HEK293 (cell line): ENCODE results near the gene AFDN.

Source experiments
- CTCF ChIA-PET: fragments of 350-600 bp; formaldehyde crosslinking; extraction: SDS; loops from one replicate; lab custom pipeline; 2021; ENCODE audit warnings: antibody characterized with exemption; lab: Yijun Ruan, JAX
- POLR2A ChIA-PET: fragments of 300-600 bp; formaldehyde crosslinking; extraction: SDS; loops from one replicate; lab custom pipeline; 2020; ENCODE audit warnings: antibody characterized with exemption, inconsistent platforms; lab: Yijun Ruan, JAX
- H3K27ac ChIP-seq: fragments of 200-500 bp; sonication (Bioruptor generic); 2 replicates; pipeline ENCODE4 v1.5.1; 2014; ENCODE audit warnings: low read depth, low read length, control low read depth, inconsistent platforms; ENCODE audit errors: extremely low read depth
- H3K36me3 ChIP-seq, 2 experiments: fragments of 200-500 bp in 1 of 2; sonication (Bioruptor generic) in 1 of 2; 1 replicate in 1 of 2; 2 replicates in 1 of 2; pipeline ENCODE4 v1.5.1; 2014 to 2017; ENCODE audit warnings: inconsistent platforms in 2 of 2, low read length in 2 of 2; ENCODE audit not compliant: control insufficient read depth in 2 of 2, insufficient read depth in 1 of 2
- H3K4me1 ChIP-seq: fragments of 200-500 bp; sonication (Bioruptor generic); 2 replicates; pipeline ENCODE4 v1.5.1; 2014; ENCODE audit warnings: mild to moderate bottlenecking, low read length, inconsistent platforms; ENCODE audit not compliant: control insufficient read depth, insufficient read depth
- H3K4me3 ChIP-seq: 2 replicates; pipeline ENCODE4 v1.5.1; 2011; ENCODE audit warnings: low read depth, mild to moderate bottlenecking, control low read depth, low read length, moderate library complexity
- H3K9me3 ChIP-seq: fragments of 200-500 bp; sonication (Bioruptor generic); 2 replicates; pipeline ENCODE4 v1.5.1; 2014; ENCODE audit warnings: low read depth, low read length, inconsistent platforms; ENCODE audit not compliant: control insufficient read depth, insufficient read depth
- EGR2 ChIP-seq: fragments of 450-650 bp; formaldehyde crosslinking; IDR thresholded peaks from 2 replicates; pipeline ENCODE4 v1.5.1; 2016; ENCODE audit warnings: low read depth, missing biosample characterization, missing genetic modification characterization
- HOXC10 ChIP-seq: sonication (generic); formaldehyde crosslinking; IDR thresholded peaks from 2 replicates; pipeline ENCODE4 v1.8.1; 2023; ENCODE audit warnings: mild to moderate bottlenecking, missing genetic modification reagents
- KLF7 ChIP-seq: fragments of 450-650 bp; formaldehyde crosslinking; IDR thresholded peaks from 2 replicates; pipeline ENCODE4 v1.5.1; 2016; ENCODE audit warnings: missing biosample characterization, missing genetic modification characterization, borderline replicate concordance
- OSR2 ChIP-seq: fragments of 450-650 bp; formaldehyde crosslinking; IDR thresholded peaks from 2 replicates; pipeline ENCODE4 v1.5.1; 2016; ENCODE audit warnings: missing biosample characterization, missing genetic modification characterization
- RBAK ChIP-seq: fragments of 450-650 bp; formaldehyde crosslinking; IDR thresholded peaks from 2 replicates; pipeline ENCODE4 v1.5.1; 2016; ENCODE audit warnings: missing biosample characterization, missing genetic modification characterization
- SALL2 ChIP-seq: fragments of 450-650 bp; formaldehyde crosslinking; IDR thresholded peaks from 2 replicates; pipeline ENCODE4 v1.5.0; 2017; ENCODE audit warnings: missing biosample characterization, mild to moderate bottlenecking, missing genetic modification characterization, borderline replicate concordance
- SCRT1 ChIP-seq: fragments of 450-650 bp; formaldehyde crosslinking; IDR thresholded peaks from 2 replicates; pipeline ENCODE4 v1.5.1; 2016; ENCODE audit warnings: missing biosample characterization, missing genetic modification characterization, borderline replicate concordance
- SCRT2 ChIP-seq: fragments of 450-650 bp; formaldehyde crosslinking; IDR thresholded peaks from 2 replicates; pipeline ENCODE4 v1.5.1; 2016; ENCODE audit warnings: missing biosample characterization, missing genetic modification characterization
- WT1 ChIP-seq: fragments of 450-650 bp; formaldehyde crosslinking; IDR thresholded peaks from 2 replicates; pipeline ENCODE4 v1.5.1; 2016; ENCODE audit warnings: missing biosample characterization, missing genetic modification characterization
- ZEB2 ChIP-seq: fragments of 450-650 bp; formaldehyde crosslinking; IDR thresholded peaks from 2 replicates; pipeline ENCODE4 v1.5.1; 2016; ENCODE audit warnings: missing biosample characterization, missing genetic modification characterization
- ZNF157 ChIP-seq: fragments of 450-650 bp; formaldehyde crosslinking; IDR thresholded peaks from 2 replicates; pipeline ENCODE4 v1.5.1; 2016; ENCODE audit warnings: missing biosample characterization, missing genetic modification characterization
- ZNF175 ChIP-seq: fragments of 450-650 bp; formaldehyde crosslinking; IDR thresholded peaks from 2 replicates; pipeline ENCODE4 v1.5.1; 2016; ENCODE audit warnings: missing biosample characterization, missing genetic modification characterization
- ZNF19 ChIP-seq: fragments of 450-650 bp; formaldehyde crosslinking; IDR thresholded peaks from 2 replicates; pipeline ENCODE4; 2016; ENCODE audit warnings: missing biosample characterization, missing genetic modification characterization, low read depth
- ZNF211 ChIP-seq: fragments of 450-650 bp; formaldehyde crosslinking; IDR thresholded peaks from 2 replicates; pipeline ENCODE4 v1.5.1; 2016; ENCODE audit warnings: low read depth, missing biosample characterization, missing genetic modification characterization
- ZNF366 ChIP-seq: fragments of 450-650 bp; formaldehyde crosslinking; conservative IDR thresholded peaks from 2 replicates; pipeline ENCODE4 v1.5.1; 2016; ENCODE audit warnings: missing biosample characterization, missing genetic modification characterization
- ZNF391 ChIP-seq: fragments of 450-650 bp; formaldehyde crosslinking; IDR thresholded peaks from 2 replicates; pipeline ENCODE4 v1.5.1; 2016; ENCODE audit warnings: low read depth, missing biosample characterization, missing genetic modification characterization, borderline replicate concordance
- ZNF416 ChIP-seq: fragments of 450-650 bp; formaldehyde crosslinking; IDR thresholded peaks from 2 replicates; pipeline ENCODE4 v1.5.1; 2016; ENCODE audit warnings: missing biosample characterization, missing genetic modification characterization
- ZNF560 ChIP-seq: fragments of 450-650 bp; formaldehyde crosslinking; IDR thresholded peaks from 2 replicates; pipeline ENCODE4 v1.5.1; 2017; ENCODE audit warnings: missing biosample characterization, missing genetic modification characterization, borderline replicate concordance
- ZNF621 ChIP-seq: fragments of 450-650 bp; formaldehyde crosslinking; IDR thresholded peaks from 2 replicates; pipeline ENCODE4 v1.5.1; 2017; ENCODE audit warnings: missing biosample characterization, missing genetic modification characterization
- ZNF670 ChIP-seq: fragments of 450-650 bp; formaldehyde crosslinking; IDR thresholded peaks from 2 replicates; pipeline ENCODE4 v1.5.1; 2016; ENCODE audit warnings: missing biosample characterization, missing genetic modification characterization, low read depth
- ZNF768 ChIP-seq: fragments of 450-650 bp; formaldehyde crosslinking; IDR thresholded peaks from 2 replicates; pipeline ENCODE4 v1.5.1; 2018; ENCODE audit warnings: missing biosample characterization, mild to moderate bottlenecking, missing genetic modification characterization
- ZNF843 ChIP-seq: fragments of 450-650 bp; formaldehyde crosslinking; IDR thresholded peaks from 2 replicates; pipeline ENCODE4 v1.5.1; 2016; ENCODE audit warnings: missing biosample characterization, missing genetic modification characterization
- ZSCAN23 ChIP-seq: fragments of 450-650 bp; formaldehyde crosslinking; IDR thresholded peaks from 2 replicates; pipeline ENCODE4 v1.5.1; 2016; ENCODE audit warnings: missing biosample characterization, missing genetic modification characterization
- TF ChIP-seq, protein P1 (sequence below): fragments of 450-650 bp; formaldehyde crosslinking; IDR thresholded peaks from 2 replicates; pipeline ENCODE4 v1.5.1; 2016; ENCODE audit warnings: missing biosample characterization, missing genetic modification characterization
- TF ChIP-seq, protein P2 (sequence below): fragments of 450-650 bp; formaldehyde crosslinking; IDR thresholded peaks from 2 replicates; pipeline ENCODE4 v1.5.1; 2016; ENCODE audit warnings: missing biosample characterization, missing genetic modification characterization
- TF ChIP-seq, protein P3 (sequence below): IDR thresholded peaks from 2 replicates; pipeline ENCODE4 v1.6.1; 2011; ENCODE audit warnings: mild to moderate bottlenecking, low read depth, low read length, borderline replicate concordance
- TF ChIP-seq, protein P4 (sequence below): sonication (generic); formaldehyde crosslinking; IDR thresholded peaks from 2 replicates; pipeline ENCODE4 v1.8.1; 2022; ENCODE audit warnings: mild to moderate bottlenecking, moderate library complexity, missing genetic modification reagents
- TF ChIP-seq, protein P5 (sequence below): fragments of 450-650 bp; formaldehyde crosslinking; IDR thresholded peaks from 2 replicates; pipeline ENCODE4 v1.5.1; 2016; ENCODE audit warnings: missing biosample characterization, missing genetic modification characterization

AFDN gene

DNA sequence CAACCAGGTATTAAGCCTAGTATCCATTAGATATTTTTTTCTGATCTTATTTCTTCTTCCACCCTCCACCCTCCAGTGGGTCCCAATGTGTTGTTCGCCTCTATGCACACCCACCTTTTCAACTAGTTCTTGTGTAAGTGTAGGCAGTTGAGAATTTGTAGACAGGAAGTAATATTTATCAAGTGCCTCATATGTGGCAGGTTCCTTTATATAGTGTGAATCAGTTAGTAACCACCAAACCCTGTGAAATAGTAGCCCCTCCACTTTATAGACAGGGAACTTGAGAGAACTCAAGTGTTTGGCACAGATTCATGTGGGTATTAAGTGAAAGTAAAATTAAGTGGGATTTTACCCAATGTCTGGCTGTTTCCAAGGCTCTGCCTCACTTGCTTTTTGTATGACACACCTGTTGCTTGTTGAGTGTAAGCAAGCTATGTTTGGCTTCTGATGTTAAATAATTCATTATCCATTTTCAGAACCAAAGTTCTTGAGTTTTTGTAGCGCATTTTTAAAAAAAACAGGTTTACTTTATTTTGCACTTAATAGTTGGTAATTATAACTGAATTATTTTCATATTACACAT, 24.8 kb downstream of the AFDN start:
- H3K4me1 ChIP-seq = peaks cover 25% of the 10 kb centered on the region
- TF ChIP-seq ZNF560 (tag by site-specific recombination) = no peak
- no peak for TF ChIP-seq ZNF175 (tag by site-specific recombination)
- TF ChIP-seq ZNF157 (tag by site-specific recombination) = no peak
- no peak for TF ChIP-seq SALL2
- no peak for TF ChIP-seq ZNF416 (tag by site-specific recombination)
- TF ChIP-seq ZNF670 = no peak
- TF ChIP-seq, protein P1, sequence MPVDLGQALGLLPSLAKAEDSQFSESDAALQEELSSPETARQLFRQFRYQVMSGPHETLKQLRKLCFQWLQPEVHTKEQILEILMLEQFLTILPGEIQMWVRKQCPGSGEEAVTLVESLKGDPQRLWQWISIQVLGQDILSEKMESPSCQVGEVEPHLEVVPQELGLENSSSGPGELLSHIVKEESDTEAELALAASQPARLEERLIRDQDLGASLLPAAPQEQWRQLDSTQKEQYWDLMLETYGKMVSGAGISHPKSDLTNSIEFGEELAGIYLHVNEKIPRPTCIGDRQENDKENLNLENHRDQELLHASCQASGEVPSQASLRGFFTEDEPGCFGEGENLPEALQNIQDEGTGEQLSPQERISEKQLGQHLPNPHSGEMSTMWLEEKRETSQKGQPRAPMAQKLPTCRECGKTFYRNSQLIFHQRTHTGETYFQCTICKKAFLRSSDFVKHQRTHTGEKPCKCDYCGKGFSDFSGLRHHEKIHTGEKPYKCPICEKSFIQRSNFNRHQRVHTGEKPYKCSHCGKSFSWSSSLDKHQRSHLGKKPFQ (tag by site-specific recombination) = no peak
- TF ChIP-seq ZNF621 (tag by site-specific recombination) = no peak
- TF ChIP-seq SCRT2 (tag by site-specific recombination) = peak; percentile 93
- TF ChIP-seq HOXC10 = no peak
- TF ChIP-seq SCRT1 (tag by site-specific recombination) = peak; percentile 21; the same call in 1 of the 2 replicates
- H3K36me3 ChIP-seq = no peaks in the 10 kb centered on the region
- H3K27ac ChIP-seq = no peak overlapping the region
- no peak overlapping the region for H3K4me3 ChIP-seq
- ChIA-PET POLR2A (no interaction called here), CTCF (interaction anchor here (0.6 kb wide), 1 partner anchor 73 kb away, joined by 4 read pairs; no protein-coding TSS in a partner anchor)
- no peaks in the 10 kb centered on the region for H3K9me3 ChIP-seq

DNA sequence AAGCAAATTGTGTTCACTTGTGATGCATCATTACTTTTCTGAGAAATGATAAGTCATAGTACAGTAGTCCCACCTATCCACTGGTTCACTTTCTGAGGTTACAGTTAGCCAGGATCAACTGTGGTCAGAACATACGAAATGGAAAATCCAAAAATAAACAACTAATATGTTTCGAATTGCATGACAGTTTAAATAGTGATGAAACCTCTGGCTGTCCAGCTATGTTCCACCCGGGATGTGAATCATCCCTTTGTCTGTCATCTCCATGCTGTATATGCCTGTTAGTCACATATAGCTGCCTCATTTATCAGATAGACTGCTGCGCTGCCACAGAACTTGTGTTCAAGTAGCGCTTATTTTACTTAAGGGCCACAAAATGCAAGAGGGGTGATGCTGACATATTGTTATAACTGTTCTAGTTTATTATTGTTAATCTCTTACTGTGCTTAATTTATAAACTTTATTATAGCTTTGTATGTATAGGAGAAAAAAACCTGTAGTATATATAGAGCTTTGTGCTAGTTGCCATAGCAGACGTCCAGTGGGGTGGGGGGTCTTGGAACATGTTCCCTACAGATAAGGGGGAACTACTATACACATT, 29.2 kb downstream of the AFDN start:
- Histone ChIP-seq H3K36me3 (no peaks in the 10 kb centered on the region), H3K9me3 (no peaks in the 10 kb centered on the region), H3K27ac (no peak overlapping the region), H3K4me3 (no peak overlapping the region), H3K4me1 (peaks cover 33% of the 10 kb centered on the region)
- ChIA-PET POLR2A (interaction anchor here (0.6 to 1.3 kb wide), 3 partner anchors 16 to 595 kb away, joined by 3 read pairs; no protein-coding TSS in a partner anchor), CTCF (interaction anchor here (0.6 to 1.5 kb wide), 3 partner anchors 8 to 282 kb away, joined by 5 to 7 read pairs (median 6); partner anchors contain the start of gene AFDN)
- TF ChIP-seq WT1 (tag by site-specific recombination) (no peak), KLF7 (no peak), ZNF768 (tag by site-specific recombination) (no peak), ZNF366 (tag by site-specific recombination) (0 out of 2 replicates have a peak, but pooled peaks have one; percentile 15), ZEB2 (tag by site-specific recombination) (peak; percentile 49; the same call in 1 of the 2 replicates), RBAK (tag by site-specific recombination) (no peak), ZNF19 (tag by site-specific recombination) (no peak), ZNF391 (no peak), ZNF843 (tag by site-specific recombination) (no peak), ZNF211 (tag by site-specific recombination) (no peak), ZSCAN23 (tag by site-specific recombination) (no peak), EGR2 (tag by site-specific recombination) (no peak), OSR2 (tag by site-specific recombination) (peak; percentile 20; the same call in 1 of the 2 replicates)
- TF ChIP-seq, protein P2, sequence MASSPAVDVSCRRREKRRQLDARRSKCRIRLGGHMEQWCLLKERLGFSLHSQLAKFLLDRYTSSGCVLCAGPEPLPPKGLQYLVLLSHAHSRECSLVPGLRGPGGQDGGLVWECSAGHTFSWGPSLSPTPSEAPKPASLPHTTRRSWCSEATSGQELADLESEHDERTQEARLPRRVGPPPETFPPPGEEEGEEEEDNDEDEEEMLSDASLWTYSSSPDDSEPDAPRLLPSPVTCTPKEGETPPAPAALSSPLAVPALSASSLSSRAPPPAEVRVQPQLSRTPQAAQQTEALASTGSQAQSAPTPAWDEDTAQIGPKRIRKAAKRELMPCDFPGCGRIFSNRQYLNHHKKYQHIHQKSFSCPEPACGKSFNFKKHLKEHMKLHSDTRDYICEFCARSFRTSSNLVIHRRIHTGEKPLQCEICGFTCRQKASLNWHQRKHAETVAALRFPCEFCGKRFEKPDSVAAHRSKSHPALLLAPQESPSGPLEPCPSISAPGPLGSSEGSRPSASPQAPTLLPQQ = no peak
- TF ChIP-seq, protein P3, sequence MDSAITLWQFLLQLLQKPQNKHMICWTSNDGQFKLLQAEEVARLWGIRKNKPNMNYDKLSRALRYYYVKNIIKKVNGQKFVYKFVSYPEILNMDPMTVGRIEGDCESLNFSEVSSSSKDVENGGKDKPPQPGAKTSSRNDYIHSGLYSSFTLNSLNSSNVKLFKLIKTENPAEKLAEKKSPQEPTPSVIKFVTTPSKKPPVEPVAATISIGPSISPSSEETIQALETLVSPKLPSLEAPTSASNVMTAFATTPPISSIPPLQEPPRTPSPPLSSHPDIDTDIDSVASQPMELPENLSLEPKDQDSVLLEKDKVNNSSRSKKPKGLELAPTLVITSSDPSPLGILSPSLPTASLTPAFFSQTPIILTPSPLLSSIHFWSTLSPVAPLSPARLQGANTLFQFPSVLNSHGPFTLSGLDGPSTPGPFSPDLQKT = no peak
- TF ChIP-seq, protein P4, sequence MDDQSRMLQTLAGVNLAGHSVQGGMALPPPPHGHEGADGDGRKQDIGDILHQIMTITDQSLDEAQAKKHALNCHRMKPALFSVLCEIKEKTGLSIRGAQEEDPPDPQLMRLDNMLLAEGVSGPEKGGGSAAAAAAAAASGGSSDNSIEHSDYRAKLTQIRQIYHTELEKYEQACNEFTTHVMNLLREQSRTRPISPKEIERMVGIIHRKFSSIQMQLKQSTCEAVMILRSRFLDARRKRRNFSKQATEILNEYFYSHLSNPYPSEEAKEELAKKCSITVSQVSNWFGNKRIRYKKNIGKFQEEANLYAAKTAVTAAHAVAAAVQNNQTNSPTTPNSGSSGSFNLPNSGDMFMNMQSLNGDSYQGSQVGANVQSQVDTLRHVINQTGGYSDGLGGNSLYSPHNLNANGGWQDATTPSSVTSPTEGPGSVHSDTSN (CRISPR knock-in tag) = no peak
- TF ChIP-seq, protein P5, sequence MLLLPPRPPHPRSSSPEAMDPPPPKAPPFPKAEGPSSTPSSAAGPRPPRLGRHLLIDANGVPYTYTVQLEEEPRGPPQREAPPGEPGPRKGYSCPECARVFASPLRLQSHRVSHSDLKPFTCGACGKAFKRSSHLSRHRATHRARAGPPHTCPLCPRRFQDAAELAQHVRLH = no peak
- TF ChIP-seq, protein P1 (tag by site-specific recombination) = no peak
